Hematopoietic multipotent progenitor cell treated with erythropoietin and hydrocortisone succinate and interleukin-3 and kit ligand, for 17 days (in vitro differentiated cells): ENCODE measurements around the gene FGF13.
A peak's percentile ranks its signal among the peaks of the same experiment; 100 is the strongest.

ENCODE experiments used
- DNase-seq: peaks from one replicate; pipeline ENCODE4 v3.0.0-alpha.2; 2015; ENCODE audit warnings: low spot score

Gene FGF13

GRCh38 chrX:138711399-138712347, at the start of gene FGF13:
FGF13 (minus strand) TSS chrX:138711717; CDS start chrX:138711003, 714 bp downstream.
- no peak for DNase-seq

DNA sequence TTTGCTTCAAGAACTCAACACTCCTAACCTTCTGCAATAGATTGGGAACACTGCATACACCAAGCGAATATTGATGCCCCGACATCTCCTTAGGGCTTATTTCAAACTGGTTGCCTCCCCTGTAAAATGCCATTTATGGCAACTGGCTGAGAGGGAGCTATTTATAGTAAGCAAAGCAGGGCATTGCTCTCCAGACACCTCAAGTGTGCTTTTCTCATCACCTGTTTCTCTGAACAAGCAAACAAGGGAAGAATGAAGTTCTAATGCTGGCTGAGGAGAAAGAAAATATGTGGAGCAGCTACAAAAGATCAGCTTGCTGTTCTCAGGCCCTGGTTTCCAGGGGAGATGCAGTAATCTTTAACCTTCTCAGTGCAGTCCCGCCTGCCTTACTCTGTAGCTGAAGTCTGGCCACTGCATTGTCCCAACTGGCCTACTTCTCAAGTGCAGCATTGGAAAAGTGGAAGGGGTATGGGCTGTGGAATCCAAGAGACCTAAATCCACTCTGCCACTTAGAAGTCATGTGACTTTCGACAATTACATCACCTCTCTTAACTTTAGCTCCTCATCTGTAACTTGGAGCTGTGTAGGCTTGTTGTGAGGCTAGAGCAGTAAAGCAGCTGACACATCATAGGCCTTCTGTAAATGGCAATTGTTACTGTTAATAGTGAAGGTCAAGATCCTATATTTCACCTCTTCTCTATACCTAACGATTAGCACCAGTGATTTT, 47.9 kb upstream of the FGF13 start:
- DNase-seq: no peak

- no peak for DNase-seq
Observed at GRCh38 chrX:138756234-138756633, 44.7 kb upstream of the FGF13 start.

GRCh38 chrX:138754861-138755260, 43.3 kb upstream of the FGF13 start:
- no peak for DNase-seq

DNA sequence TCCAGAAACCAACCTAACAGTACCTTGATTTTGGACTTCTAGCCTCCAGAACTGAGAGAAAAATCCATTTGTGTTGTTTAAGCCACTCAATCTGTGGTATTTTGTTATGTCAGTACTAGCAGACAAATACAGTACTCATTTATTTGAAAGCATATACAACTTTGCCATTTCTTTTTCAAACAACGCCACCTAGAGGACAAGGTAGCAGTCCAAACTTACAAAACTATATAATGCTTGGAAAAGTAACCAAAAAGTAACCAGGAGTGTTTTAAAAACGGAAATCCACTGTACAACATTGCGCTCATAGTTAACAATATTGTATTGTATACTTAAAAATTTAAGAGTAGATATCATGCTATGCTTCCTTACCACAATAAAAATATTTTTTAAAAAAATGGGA, 37.0 kb upstream of the FGF13 start:
- DNase-seq: no peak

DNA sequence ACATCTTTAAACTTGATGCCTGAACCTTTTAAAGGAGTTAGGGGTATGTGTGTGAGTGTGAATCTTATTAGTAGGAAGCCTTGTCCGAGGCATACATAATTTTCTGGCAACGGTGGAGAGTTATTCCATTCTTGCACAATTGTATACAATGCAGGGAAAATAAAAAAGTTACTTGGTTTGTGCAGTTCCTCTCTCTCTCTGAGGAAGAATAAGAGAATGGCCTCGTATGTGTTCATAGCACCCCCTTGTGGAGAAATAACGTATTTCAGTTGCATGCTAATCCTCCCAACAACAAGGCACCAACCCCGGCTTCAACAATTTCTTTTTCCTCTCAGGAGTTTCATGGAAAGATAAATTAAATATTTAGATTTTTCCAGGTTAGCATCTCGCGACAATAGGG, 33.7 kb upstream of the FGF13 start:
- DNase-seq: peak; percentile 4

DNA sequence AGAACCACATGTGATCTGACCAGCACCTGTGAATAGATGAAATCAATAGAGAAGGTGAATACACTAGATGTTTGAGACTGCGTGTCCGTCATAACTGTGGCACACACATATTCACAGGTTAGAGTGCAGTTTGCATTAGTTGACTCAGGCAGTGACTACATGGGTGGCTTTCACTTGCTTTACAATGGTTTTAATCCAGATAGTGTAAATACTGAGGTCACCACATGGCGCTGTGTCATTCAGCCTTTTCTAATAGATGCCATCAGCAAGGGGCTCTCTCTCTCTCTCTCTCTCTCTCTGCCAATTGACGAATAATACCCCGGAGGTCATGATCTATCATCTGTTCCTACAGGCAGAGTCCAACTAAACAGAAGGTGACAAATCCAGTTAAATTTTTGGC, 30.7 kb upstream of the FGF13 start:
- no peak for DNase-seq

DNA sequence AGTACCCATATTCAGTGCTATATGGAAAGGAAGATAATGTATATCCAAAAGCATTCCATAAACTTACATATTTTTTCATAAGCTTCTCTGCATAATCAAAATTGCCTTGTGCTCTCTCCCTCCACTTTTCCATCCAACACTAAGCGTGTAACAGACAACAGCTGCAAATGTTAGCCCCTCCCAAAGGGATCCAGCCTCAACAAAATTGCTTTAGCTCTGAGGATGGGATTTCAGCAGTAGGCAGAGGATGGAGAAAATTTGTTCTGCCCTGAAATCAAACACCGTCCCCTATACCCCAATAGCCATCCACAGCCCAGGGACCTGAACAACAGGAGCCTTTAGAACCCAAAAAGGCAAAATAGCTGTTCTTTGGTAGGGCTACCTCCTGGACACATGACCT, 28.8 kb upstream of the FGF13 start:
- DNase-seq: no peak

DNA sequence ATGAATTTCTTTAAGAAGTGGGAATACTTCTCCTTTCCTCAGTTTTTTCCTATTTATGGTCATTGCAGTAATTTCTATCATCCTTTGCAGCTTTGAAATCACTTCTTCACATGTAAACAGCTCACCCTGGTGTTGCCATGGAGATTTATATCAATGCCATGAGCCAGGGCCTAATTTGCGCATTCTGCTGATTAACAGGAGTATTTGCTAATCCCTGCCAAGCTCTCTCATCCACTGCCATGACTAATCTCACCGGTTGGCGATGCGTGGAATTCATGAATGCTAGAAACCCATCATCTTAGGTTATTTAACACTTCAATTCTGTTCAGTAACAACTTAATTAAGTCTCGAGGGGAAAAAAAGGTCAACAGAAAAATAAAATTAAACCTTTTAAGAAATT, 11.8 kb upstream of the FGF13 start:
- no peak for DNase-seq

GRCh38 chrX:138719396-138719795, 7.9 kb upstream of the FGF13 start:
- no peak for DNase-seq

- DNase-seq: no peak
Observed at GRCh38 chrX:138718941-138719340, 7.4 kb upstream of the FGF13 start.

DNA sequence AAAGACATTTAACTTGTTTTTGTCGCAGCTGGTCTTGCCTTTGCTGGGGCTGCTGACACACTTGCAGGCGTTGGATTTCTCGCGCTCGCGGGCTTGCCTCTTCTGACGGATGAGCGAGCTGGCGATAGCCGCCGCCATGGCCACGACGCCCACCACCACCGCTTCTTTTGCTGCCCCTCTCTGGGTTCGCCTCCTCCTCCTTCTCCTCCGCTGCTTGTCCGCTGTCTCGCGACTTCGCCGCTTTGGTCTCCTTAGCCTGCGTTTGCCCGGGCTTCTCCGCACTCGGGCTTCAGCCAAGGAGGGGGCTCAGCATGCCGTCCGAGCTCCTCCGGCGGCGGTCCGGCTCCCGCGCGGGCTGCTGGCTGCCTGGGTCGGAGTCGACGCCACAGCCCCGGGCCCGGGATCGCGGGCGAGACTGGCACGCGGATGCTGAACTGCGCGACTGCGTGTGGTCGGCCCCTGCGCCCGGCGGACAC, 613 bp downstream of the FGF13 start:
- DNase-seq: no peak

GRCh38 chrX:138709886-138710791, 1.4 kb downstream of the FGF13 start:
- DNase-seq: no peak

- no peak for DNase-seq
Observed at GRCh38 chrX:138708268-138708667, 3.2 kb downstream of the FGF13 start.

DNA sequence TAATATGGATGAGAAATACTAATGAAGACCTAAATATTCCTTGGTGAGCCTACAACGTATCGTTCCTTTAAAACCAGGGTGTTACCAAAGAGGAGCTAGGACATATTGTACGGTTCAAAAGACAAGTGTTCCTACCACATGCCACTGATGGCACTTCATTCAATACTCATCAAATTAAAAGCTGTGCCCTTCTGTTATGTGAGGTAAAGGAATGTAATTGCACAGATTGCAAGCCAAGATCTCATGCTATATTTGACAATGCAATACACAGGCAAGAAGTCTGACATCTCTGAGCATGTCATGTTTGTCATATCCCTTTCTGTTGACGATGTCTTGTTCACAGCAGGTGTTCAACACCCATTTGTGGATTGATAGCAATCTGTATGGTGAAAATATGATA, 6.9 kb downstream of the FGF13 start:
- DNase-seq: no peak

DNA sequence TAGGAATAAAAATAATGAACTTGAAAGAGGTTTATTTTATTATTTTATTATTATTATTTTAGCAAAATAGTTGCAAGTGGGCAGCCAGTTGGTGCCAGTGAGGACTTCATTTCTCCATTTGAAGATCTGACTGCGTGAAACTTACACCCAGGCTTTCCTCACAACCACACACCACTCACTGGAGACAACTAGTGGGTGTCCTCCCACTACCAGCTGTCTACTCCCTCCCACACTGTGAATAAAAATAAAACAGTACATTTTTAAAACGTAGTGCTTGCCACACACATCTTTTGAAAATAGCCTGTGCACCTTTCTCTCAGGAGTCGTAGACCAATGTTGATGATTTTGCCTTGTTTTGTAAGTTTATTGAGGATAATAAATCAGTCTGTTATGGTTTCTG, 7.4 kb downstream of the FGF13 start:
- no peak for DNase-seq

- DNase-seq: no peak
Observed at GRCh38 chrX:138692591-138692990, 18.9 kb downstream of the FGF13 start.

- no peak for DNase-seq
Observed at GRCh38 chrX:138691186-138691585, 20.3 kb downstream of the FGF13 start.

DNA sequence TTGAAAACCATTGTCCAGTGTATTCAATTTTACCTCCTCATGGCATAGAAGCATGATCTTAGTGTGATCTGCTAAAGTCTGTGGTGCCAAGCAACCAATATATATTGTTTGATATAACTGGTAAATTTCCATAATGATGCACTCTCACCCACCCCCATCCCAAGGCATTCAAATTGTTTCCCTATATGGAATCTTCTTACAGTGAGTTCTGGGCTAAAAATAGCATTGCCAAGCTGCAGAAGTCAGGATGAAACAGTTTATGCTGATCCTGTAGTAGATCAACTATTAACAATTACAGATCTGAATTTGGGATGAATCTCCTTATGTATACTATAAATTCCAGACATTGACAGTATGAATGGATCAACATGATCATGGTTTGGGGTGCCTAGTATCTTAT, 20.9 kb downstream of the FGF13 start:
- DNase-seq: no peak

DNA sequence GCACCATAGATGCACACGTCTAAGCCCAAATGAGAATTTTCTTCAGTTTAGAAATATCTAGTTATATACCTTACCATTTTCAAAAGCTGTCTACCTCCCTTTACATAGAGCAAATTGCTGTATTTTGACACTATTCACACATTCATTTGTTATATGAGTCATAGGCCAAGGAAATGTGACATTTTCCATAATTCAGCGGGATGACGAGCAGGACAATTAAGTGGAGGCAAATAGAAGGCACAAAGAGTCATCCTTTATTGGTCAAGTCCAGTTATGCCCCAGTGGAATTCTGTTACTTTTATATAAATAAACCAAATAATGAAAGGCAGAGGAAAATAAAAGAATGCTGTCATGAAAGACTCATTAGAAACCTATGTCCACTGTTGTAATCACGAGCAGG, 27.9 kb downstream of the FGF13 start:
- DNase-seq: no peak

DNA sequence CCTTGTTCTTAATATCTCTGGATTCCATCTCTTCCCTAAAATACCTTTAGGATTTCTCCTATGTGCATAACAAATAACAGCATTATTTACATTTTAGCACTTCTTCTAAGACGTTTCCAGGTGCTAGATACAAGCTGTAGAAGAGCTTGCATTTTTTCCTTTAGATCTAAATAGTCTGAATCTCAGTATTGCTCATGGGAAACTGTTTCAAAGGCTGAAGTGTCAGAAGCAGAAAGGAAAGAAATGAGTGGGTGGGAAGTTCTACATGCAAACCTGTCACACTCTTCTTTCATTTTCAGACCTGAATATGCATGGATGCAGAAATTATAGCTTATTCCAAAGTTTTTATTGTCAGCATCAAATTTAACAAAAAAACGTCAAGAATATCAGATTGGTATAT, 41.8 kb downstream of the FGF13 start:
- DNase-seq: no peak

DNA sequence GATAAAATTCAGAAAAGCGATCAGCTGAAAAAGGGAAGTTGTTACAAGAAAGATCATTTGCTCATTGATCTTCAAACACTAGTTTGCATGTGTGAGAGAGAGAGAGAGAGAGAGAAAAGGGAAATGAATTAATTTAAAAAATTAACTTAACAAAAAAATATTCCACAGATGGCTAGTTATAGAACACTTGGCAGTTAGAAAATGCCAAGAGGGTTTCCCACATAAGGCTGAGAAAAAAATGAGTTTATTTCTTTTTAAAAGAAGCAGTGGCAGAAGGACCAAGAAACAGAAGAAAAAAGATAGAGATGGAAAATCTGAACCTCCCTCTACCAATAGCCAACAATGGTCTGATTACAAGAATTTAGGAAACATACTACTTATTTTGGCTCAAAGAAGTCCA, 47.1 kb downstream of the FGF13 start:
- DNase-seq: no peak
